GM12878 (cell line): ENCODE data around the gene MAML3. TPM values are rescaled to one million over a fixed set of nuclear protein-coding genes. Genes with fewer than 3 reads are reported as not detected.

ENCODE experiments used
- ATF7 ChIP-seq: fragments of 450-650 bp; IDR thresholded peaks from 2 replicates; pipeline ENCODE4 v1.6.1; 2016; ENCODE audit warnings: low read depth, mild to moderate bottlenecking
- BHLHE40 ChIP-seq, 2 experiments: fragments of 450-650 bp in 1 of 2; IDR thresholded peaks; 2 replicates each; pipeline ENCODE4 v1.6.1; 2011 to 2017; ENCODE audit warnings: low read depth in 2 of 2, borderline replicate concordance in 1 of 2, improper control_type of control experiment in 1 of 2, low read length in 1 of 2, mild to moderate bottlenecking in 1 of 2
- BRCA1 ChIP-seq: IDR thresholded peaks from 2 replicates; pipeline ENCODE4 v1.6.1; 2011; ENCODE audit warnings: low read depth, low read length, improper control_type of control experiment
- EP300 ChIP-seq, 2 experiments: fragments of 150-350 bp in 1 of 2; IDR thresholded peaks; 2 replicates each; pipeline ENCODE4 v1.6.1; 2011 to 2012; ENCODE audit warnings: low read depth in 2 of 2, low read length in 2 of 2, borderline replicate concordance in 1 of 2, improper control_type of control experiment in 1 of 2, inconsistent platforms in 1 of 2; ENCODE audit not compliant: control insufficient read depth in 1 of 2
- IKZF1 ChIP-seq: fragments of 450-650 bp; conservative IDR thresholded peaks from 2 replicates; pipeline ENCODE4 v1.6.1; 2017; ENCODE audit warnings: antibody characterized with exemption, mild to moderate bottlenecking
- IRF4 ChIP-seq: IDR thresholded peaks from 2 replicates; pipeline ENCODE4 v1.6.1; 2011; ENCODE audit warnings: low read depth, low read length
- IRF5 ChIP-seq: fragments of 450-650 bp; IDR thresholded peaks from 2 replicates; pipeline ENCODE4 v1.6.1; 2017; ENCODE audit warnings: borderline replicate concordance
- NKRF ChIP-seq: fragments of 450-650 bp; conservative IDR thresholded peaks from 2 replicates; pipeline ENCODE4 v1.6.1; 2017; ENCODE audit warnings: mild to moderate bottlenecking, moderate library complexity
- PAX5 ChIP-seq: IDR thresholded peaks from 2 replicates; pipeline ENCODE4 v1.6.1; 2011; ENCODE audit warnings: low read depth, low read length, borderline replicate concordance
- RCOR1 ChIP-seq: conservative IDR thresholded peaks from 2 replicates; pipeline ENCODE4 v1.6.1; 2012; ENCODE audit warnings: low read depth, low read length, improper control_type of control experiment
- RUNX3 ChIP-seq: IDR thresholded peaks from 2 replicates; pipeline ENCODE4 v1.6.1; 2012; ENCODE audit warnings: low read length, inconsistent platforms
- SKIL ChIP-seq: fragments of 450-650 bp; IDR thresholded peaks from 2 replicates; pipeline ENCODE4 v1.6.1; 2017; ENCODE audit warnings: mild to moderate bottlenecking, low read depth, inconsistent platforms; ENCODE audit not compliant: poor library complexity, severe bottlenecking
- SMC3 ChIP-seq: IDR thresholded peaks from 2 replicates; pipeline ENCODE4 v1.6.1; 2011; ENCODE audit warnings: low read length, improper control_type of control experiment, borderline replicate concordance
- SPI1 ChIP-seq: IDR thresholded peaks from 2 replicates; pipeline ENCODE4 v1.6.1; 2011; ENCODE audit warnings: low read depth, mild to moderate bottlenecking, low read length, moderate library complexity, borderline replicate concordance; ENCODE audit not compliant: insufficient read depth
- STAT1 ChIP-seq: fragments of 450-650 bp; conservative IDR thresholded peaks from 2 replicates; pipeline ENCODE4 v1.6.1; 2014; ENCODE audit warnings: antibody characterized with exemption, mild to moderate bottlenecking
- USF1 ChIP-seq: IDR thresholded peaks from 2 replicates; pipeline ENCODE4 v1.6.1; 2011; ENCODE audit warnings: borderline replicate concordance, low read depth, mild to moderate bottlenecking, moderate library complexity, mixed read lengths, low read length; ENCODE audit not compliant: insufficient read depth; ENCODE audit errors: extremely low read length
- USF2 ChIP-seq: IDR thresholded peaks from 2 replicates; pipeline ENCODE4 v1.6.1; 2011; ENCODE audit warnings: low read depth, low read length, improper control_type of control experiment, borderline replicate concordance
- polyA plus RNA-seq, 11 experiments: library from polyadenylated mRNA; depleted of rRNA in 4 of 11; unstranded in 6 of 11; stranded (reverse) in 5 of 11; fragments of >200 nt; fragmentation: Nextera tagmentation in 4 of 11; fragmentation: Illumina TruSeq in 1 of 11; extraction: Ambion mirVana in 4 of 11; extraction: Trizol in 1 of 11; gene quantifications; 1 replicate in 1 of 11; 2 replicates in 10 of 11; pipeline versions ENCODE4 v1.2.1 to v1.2.3, GENCODE V29; 2011 to 2016; ENCODE audit warnings: inconsistent platforms in 2 of 11, missing spikeins in 2 of 11, low read depth in 1 of 11
- total RNA-seq, 4 experiments: library from RNA; depleted of rRNA in 3 of 4; stranded (reverse); fragments of >200 nt in 3 of 4; fragmentation: Illumina TruSeq in 1 of 4; extraction: Trizol in 1 of 4; gene quantifications; 2 replicates each; pipeline versions ENCODE4 v1.2.1 to v1.2.3, GENCODE V29; 2013 to 2021

Gene MAML3
- total and polyA plus RNA-seq, 10 of the 15 experiments (the other 5 are each of a cell fraction or from before 2014, with no cell fraction given) = under 0.01 to 0.53 (median 0.06) TPM; not detected in 2

GRCh38 chr4:140071806-140072205, 82.2 kb downstream of the MAML3 start (continued):
- TF ChIP-seq NKRF (no peak), RUNX3 (peak; percentile 91), IKZF1 (peak; percentile 39; the same call in 1 of the 2 replicates), SMC3 (no peak), BHLHE40 (IDR thresholded peaks at IDR 0.05; ENCODE audit: borderline replicate concordance in 1 of 2, low read depth in 2 of 2, low read length in 1 of 2) (0 out of 4 replicates have a peak, but pooled peaks of 1 of the 2 experiments have one; percentile 10), EP300 (IDR thresholded peaks at IDR 0.05; ENCODE audit: borderline replicate concordance in 1 of 2, control insufficient read depth in 1 of 2, low read depth in 2 of 2, low read length in 2 of 2) (peak in 1 of 2 experiments; percentile 28; a peak in 1 of 4 replicates), SPI1 (peak; percentile 17; the same call in 1 of the 2 replicates), IRF4 (peak; percentile 37; the same call in 1 of the 2 replicates), USF2 (no peak), ATF7 (0 out of 2 replicates have a peak, but pooled peaks have one; percentile 19), RCOR1 (no peak), SKIL (peak; percentile 23), BRCA1 (no peak), USF1 (no peak), PAX5 (peak; percentile 70; the same call in 1 of the 2 replicates), IRF5 (no peak), STAT1 (no peak)
